Measurements from ENCODE around the gene NUDT19. TPM values are rescaled to one million over a fixed set of nuclear protein-coding genes. Genes with fewer than 3 reads are reported as not detected.
"Not testable (repeated sequence)": the region's sequence is repeated elsewhere in the genome, so short reads cannot be mapped to it uniquely, and the experiment has no call there.

NUDT19 gene
- total RNA-seq, 1 donor from 2014 or later, result 14.2 TPM

GRCh38 chr19:32743447-32743846 is 51.8 kb downstream of the NUDT19 start:
- peaks cover 14% of the 10 kb centered on the region for H3K27me3 Mint-ChIP-seq (ENCODE audit: low read depth)

GRCh38 chr19:32744555-32745325 is 53.1 kb downstream of the NUDT19 start:
- Mint-ChIP-seq H3K27me3 (ENCODE audit: low read depth) (peaks cover 15% of the 10 kb centered on the region), H3K9me3 (no peaks in the 10 kb centered on the region), H3K27ac (no peak overlapping the region), H3K4me1 (no peaks in the 10 kb centered on the region), H3K36me3 (no peaks in the 10 kb centered on the region), H3K4me3 (no peak overlapping the region)
- DNase-seq (ENCODE audit: low spot score in 2 of 2, unreplicated experiment in 2 of 2), result no peak
- no peak for TF ChIP-seq CTCF (IDR thresholded peaks at IDR 0.05; ENCODE audit: unreplicated experiment)

More at GRCh38 chr19:32743447-32743846, 51.8 kb downstream of the NUDT19 start:
- H3K9me3 Mint-ChIP-seq, result no peaks in the 10 kb centered on the region
- TF ChIP-seq CTCF (IDR thresholded peaks at IDR 0.05; ENCODE audit: unreplicated experiment), result no peak
- DNase-seq (ENCODE audit: low spot score in 2 of 2, unreplicated experiment in 2 of 2), result no peak
- H3K36me3 Mint-ChIP-seq, result no peaks in the 10 kb centered on the region
- H3K4me3 Mint-ChIP-seq, result no peak overlapping the region
- no peaks in the 10 kb centered on the region for H3K4me1 Mint-ChIP-seq
- no peak overlapping the region for H3K27ac Mint-ChIP-seq

GRCh38 chr19:32745594-32746251 is 54.1 kb downstream of the NUDT19 start:
- not testable (repeated sequence) for H3K36me3 Mint-ChIP-seq, H3K4me1 Mint-ChIP-seq, H3K4me3 Mint-ChIP-seq

GRCh38 chr19:32746631-32747196 is 55.1 kb downstream of the NUDT19 start:
- H3K27ac Mint-ChIP-seq; H3K4me1 Mint-ChIP-seq; H3K4me3 Mint-ChIP-seq; DNase-seq (ENCODE audit: low spot score in 2 of 2, unreplicated experiment in 2 of 2); H3K36me3 Mint-ChIP-seq; H3K9me3 Mint-ChIP-seq; H3K27me3 Mint-ChIP-seq (ENCODE audit: low read depth): not testable (repeated sequence)

More at GRCh38 chr19:32745594-32746251, 54.1 kb downstream of the NUDT19 start:
- H3K9me3 Mint-ChIP-seq; DNase-seq (ENCODE audit: low spot score in 2 of 2, unreplicated experiment in 2 of 2); H3K27ac Mint-ChIP-seq: not testable (repeated sequence)
- peaks cover 11% of the 10 kb centered on the region for H3K27me3 Mint-ChIP-seq (ENCODE audit: low read depth)

- Mint-ChIP-seq H3K27ac (no peak overlapping the region), H3K4me3 (no peak overlapping the region), H3K27me3 (ENCODE audit: low read depth) (peaks cover 6% of the 10 kb centered on the region), H3K9me3 (no peaks in the 10 kb centered on the region), H3K4me1 (no peaks in the 10 kb centered on the region), H3K36me3 (no peaks in the 10 kb centered on the region)
- TF ChIP-seq CTCF (IDR thresholded peaks at IDR 0.05; ENCODE audit: unreplicated experiment), result no peak
- DNase-seq (ENCODE audit: low spot score in 2 of 2, unreplicated experiment in 2 of 2), result no peak
Measured at GRCh38 chr19:32748497-32748896, 56.9 kb downstream of the NUDT19 start.

GRCh38 chr19:32748948-32749347 is 57.3 kb downstream of the NUDT19 start:
- Mint-ChIP-seq H3K36me3 (no peaks in the 10 kb centered on the region), H3K27me3 (ENCODE audit: low read depth) (peaks cover 6% of the 10 kb centered on the region), H3K4me1 (no peaks in the 10 kb centered on the region), H3K27ac (no peak overlapping the region), H3K9me3 (no peaks in the 10 kb centered on the region), H3K4me3 (no peak overlapping the region)
- no peak for DNase-seq (ENCODE audit: low spot score in 2 of 2, unreplicated experiment in 2 of 2)
- TF ChIP-seq CTCF (IDR thresholded peaks at IDR 0.05; ENCODE audit: unreplicated experiment), result no peak
